ENCODE results near the gene DMPK.
"Not testable (repeated sequence)": the region's sequence is repeated elsewhere in the genome, so short reads cannot be mapped to it uniquely, and the experiment has no call there.

The DMPK gene

DNA sequence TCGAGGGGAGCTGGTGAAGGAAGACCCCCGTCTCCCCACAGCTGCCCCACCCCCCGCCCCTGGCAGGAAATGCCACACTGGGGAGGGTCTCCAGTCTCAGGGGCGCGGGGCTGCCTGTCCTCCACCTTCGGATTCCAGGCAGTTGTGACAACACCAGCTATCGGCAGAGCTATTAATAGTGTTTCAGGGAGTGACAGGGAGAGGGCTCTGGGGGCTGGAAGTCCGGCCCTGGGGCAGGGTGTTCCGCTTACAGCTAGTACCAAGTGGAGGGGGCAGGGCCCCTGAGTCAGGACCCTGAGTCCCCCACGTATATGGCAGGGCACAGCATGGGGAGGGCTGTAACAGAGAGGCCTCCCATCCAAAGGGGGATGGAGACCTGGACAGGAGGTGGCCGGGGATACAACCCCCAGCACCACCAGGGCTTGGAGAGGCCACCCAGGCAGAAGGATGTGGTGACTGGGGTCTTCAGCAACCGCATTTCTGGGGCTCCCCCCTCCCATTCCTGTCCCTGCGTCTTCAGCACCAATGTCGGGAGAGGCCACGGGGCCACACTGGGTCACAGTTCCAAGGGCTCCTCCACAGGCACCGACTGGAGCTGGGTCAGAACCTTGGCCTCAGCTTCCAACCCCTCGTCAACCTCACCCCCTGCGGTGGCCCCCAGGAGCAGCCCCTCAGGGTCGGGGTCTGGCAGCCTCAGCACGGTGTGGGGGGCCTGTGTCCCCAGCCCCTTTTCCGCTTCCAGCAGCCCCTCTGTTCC, 17.2 kb downstream of the DMPK start:
- H3K36me3 Mint-ChIP-seq (ENCODE audit: low read depth) = no peaks in the 10 kb centered on the region
- H3K27me3 Mint-ChIP-seq (ENCODE audit: low read depth) = peaks cover 17% of the 10 kb centered on the region
- H3K27ac Mint-ChIP-seq = no peak overlapping the region
- H3K4me1 Mint-ChIP-seq (ENCODE audit: low read depth) = peaks cover 7% of the 10 kb centered on the region
- no peak overlapping the region for H3K4me3 Mint-ChIP-seq
- no peak for DNase-seq (ENCODE audit: low spot score)
- no peaks in the 10 kb centered on the region for H3K9me3 Mint-ChIP-seq

DNA sequence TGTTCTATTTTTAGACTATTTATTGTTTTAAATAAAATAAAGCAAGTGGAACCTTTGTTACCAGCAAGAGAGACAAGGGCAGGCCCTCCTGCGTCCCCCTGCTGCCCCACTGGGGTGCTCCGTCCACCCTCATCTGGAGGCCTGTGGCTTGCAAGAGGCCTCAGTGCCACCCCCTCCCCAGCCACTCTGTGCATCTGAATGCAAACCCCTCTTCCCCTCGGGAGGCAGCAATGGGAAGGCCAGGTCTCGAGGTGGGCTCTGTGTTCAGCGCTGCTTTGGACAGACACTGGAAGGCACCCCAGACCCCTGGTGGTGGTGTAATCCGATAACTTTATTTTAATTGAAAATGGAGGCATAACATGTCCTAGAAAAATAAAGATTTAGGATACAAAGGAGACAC, 17.8 kb downstream of the DMPK start:
- Mint-ChIP-seq H3K4me3 (no peak overlapping the region), H3K27me3 (ENCODE audit: low read depth) (peaks cover 17% of the 10 kb centered on the region), H3K4me1 (ENCODE audit: low read depth) (peaks cover 3% of the 10 kb centered on the region), H3K27ac (no peak overlapping the region), H3K9me3 (no peaks in the 10 kb centered on the region), H3K36me3 (ENCODE audit: low read depth) (no peaks in the 10 kb centered on the region)
- no peak for DNase-seq (ENCODE audit: low spot score)

DNA sequence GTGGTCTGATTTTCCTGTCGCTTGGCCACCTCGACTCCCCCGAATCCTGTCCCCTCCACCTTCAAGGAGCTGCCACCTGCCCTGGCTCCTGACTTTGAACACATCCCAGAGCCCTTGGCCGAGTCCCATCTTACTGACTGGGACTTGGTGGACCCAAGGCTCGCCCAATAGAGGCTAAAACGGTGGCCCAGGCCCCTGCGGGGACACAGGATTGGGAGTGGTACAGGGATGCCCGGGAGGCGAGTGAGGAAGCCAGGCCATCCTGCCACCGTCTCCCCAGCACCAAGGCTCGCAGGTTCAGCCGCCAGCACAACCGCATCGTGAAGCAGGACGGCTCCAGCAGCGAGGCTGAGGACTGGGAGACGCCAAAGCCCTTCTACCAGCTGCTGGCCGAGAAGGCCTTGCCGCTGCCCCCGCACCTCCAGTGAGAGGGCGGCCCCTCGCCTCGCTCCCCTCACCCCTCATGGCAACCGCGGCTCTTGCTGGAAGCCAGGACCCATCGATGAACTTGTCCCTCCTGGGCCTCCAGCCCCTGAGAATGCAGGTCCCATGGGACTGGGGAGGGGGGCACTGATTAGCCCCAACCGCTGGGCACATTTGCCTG, 18.5 kb downstream of the DMPK start:
- Mint-ChIP-seq H3K36me3 (ENCODE audit: low read depth) (no peaks in the 10 kb centered on the region), H3K4me1 (ENCODE audit: low read depth) (peaks cover under 1% of the 10 kb centered on the region), H3K27me3 (ENCODE audit: low read depth) (peaks cover 15% of the 10 kb centered on the region), H3K9me3 (no peaks in the 10 kb centered on the region), H3K27ac (no peak overlapping the region), H3K4me3 (no peak overlapping the region)
- no peak for DNase-seq (ENCODE audit: low spot score)

DNA sequence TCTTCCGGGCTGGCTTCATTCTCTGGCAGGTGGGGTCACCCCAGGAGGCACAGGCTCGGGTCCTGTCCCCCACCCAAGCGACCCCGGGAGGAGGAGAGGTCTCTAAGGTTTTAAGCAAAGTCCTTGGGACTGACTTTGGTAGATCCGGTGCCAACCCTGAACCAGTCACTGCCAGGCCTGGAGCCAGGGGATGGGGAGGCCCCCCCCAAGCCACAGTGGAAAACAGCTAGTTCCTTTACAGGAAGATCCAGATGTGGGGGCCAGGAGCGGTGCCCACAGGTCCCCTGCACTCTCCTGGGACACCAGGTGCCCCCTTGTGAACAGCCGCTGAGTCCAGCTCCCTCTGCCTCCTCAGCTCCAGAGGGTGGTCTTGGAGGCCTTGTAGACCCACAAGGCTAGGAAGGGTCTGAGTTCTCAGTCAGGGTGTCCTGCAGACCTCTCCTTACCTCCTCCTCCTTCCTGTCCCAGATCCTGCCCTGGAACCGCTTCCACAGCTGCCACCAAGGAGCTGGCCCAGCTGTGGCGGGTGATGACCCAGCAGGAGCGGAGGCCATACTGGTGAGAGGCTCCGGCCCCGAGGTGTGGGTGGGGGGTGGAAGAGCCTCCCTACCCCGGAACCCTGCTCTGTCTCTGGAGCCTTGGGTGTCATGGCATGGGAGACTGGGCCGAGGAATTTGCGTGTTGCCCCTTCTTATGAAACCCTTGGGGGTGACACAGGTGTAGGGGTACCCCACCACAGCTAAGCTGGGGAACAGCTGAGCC, 19.2 kb downstream of the DMPK start:
- peaks cover 14% of the 10 kb centered on the region for H3K27me3 Mint-ChIP-seq (ENCODE audit: low read depth)
- H3K27ac Mint-ChIP-seq = no peak overlapping the region
- no peaks in the 10 kb centered on the region for H3K9me3 Mint-ChIP-seq

DNA sequence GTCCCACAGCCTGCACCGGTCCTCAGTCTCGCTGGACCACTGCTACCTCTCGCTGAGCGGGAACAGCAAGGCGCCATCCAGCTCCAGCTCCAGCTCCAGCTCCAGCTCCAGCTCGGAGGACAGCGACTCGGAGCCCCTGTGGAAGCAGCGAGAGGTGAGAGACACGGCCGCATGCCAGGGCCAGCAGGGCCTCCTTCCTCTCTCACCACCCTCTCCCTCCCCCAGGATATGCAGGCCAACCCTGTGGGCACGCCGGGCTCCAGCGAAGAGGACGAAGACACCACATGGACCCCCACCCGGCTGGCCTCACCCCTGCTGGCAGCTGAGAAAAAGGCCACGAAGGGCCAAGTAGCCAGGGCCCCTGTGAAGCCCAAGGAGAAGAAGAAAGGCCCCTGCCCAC, 20.6 kb downstream of the DMPK start:
- Mint-ChIP-seq H3K36me3 (ENCODE audit: low read depth) (no peaks in the 10 kb centered on the region), H3K4me3 (no peak overlapping the region), H3K4me1 (ENCODE audit: low read depth) (no peaks in the 10 kb centered on the region), H3K9me3 (no peaks in the 10 kb centered on the region), H3K27ac (no peak overlapping the region), H3K27me3 (ENCODE audit: low read depth) (peaks cover 10% of the 10 kb centered on the region)
- no peak for DNase-seq (ENCODE audit: low spot score)

More for the DNA sequence above, 19.2 kb downstream of the DMPK start:
- DNase-seq (ENCODE audit: low spot score) = no peak
- Mint-ChIP-seq H3K4me3 (no peak overlapping the region), H3K36me3 (ENCODE audit: low read depth) (no peaks in the 10 kb centered on the region), H3K4me1 (ENCODE audit: low read depth) (no peaks in the 10 kb centered on the region)

DNA sequence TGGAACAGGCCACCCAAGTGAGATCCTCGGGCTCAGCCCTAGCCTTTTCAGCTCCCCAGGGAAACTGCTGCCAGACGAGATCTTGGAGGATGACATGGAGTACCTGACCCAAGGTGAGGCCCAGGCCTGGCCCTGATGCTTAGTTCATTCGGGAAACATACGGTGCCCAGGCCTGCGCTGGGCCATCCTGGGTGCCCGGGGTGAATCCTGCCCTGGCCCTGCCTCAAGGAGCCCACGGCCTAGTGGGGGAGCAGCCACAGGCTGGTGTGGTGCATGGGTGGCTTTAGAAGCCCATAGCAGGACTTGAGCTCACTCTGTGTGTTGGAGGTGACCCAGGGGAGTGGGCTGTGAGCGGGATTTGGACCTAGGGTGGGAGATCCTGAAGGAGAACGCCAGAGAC, 23.4 kb downstream of the DMPK start:
- Mint-ChIP-seq H3K36me3 (ENCODE audit: low read depth) (no peaks in the 10 kb centered on the region), H3K4me1 (ENCODE audit: low read depth) (no peaks in the 10 kb centered on the region), H3K9me3 (no peaks in the 10 kb centered on the region), H3K27ac (no peak overlapping the region), H3K27me3 (ENCODE audit: low read depth) (peaks cover 4% of the 10 kb centered on the region), H3K4me3 (no peak overlapping the region)
- no peak for DNase-seq (ENCODE audit: low spot score)

DNA sequence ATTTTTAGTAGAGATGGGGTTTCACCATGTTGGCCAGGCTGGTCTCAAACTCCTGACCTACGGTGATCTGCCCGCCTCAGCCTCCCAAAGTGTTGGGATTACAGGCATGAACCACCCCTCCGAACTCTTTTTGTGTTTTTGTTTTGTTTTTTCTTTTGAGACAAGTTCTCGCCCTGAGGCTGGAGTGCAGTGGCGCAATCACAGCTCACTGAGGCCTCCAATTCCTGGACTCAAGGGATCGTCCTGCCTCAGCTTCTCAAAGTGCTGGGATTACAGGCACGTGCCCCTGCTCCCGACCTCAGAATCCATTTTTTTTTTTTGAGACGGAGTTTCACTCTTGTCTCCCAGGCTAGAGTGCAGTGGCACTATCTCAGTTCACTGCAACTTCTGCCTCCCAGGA, 24.6 kb downstream of the DMPK start:
- H3K36me3 Mint-ChIP-seq (ENCODE audit: low read depth) = no peaks in the 10 kb centered on the region
- H3K4me1 Mint-ChIP-seq (ENCODE audit: low read depth) = no peaks in the 10 kb centered on the region
- H3K4me3 Mint-ChIP-seq = no peak overlapping the region
- peaks cover 4% of the 10 kb centered on the region for H3K27me3 Mint-ChIP-seq (ENCODE audit: low read depth)
- H3K9me3 Mint-ChIP-seq = no peaks in the 10 kb centered on the region
- no peak for DNase-seq (ENCODE audit: low spot score)
- H3K27ac Mint-ChIP-seq = no peak overlapping the region

DNA sequence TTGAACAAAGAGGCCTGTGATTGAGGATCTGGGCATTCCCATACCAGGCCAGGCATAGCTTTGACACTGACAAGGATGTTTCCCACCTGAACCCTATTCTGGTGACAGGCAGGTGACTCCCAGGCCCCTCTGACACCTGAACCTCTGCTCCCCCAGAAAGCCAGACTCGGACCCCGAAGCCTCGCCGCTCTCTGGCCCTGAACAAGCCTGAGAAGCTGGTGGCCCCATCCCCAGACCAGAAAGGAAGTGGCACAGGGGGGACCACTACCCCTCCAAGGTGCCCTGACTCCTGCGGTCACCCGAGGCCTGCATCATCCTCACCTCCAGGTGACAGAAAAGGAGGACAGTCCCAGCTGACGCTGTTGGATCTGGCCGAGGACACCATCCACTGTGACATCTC, 28.0 kb downstream of the DMPK start:
- DNase-seq (ENCODE audit: low spot score) = no peak
- no peak overlapping the region for H3K27ac Mint-ChIP-seq
- no peaks in the 10 kb centered on the region for H3K4me1 Mint-ChIP-seq (ENCODE audit: low read depth)
- H3K27me3 Mint-ChIP-seq (ENCODE audit: low read depth) = peaks cover 4% of the 10 kb centered on the region
- no peak overlapping the region for H3K4me3 Mint-ChIP-seq
- H3K9me3 Mint-ChIP-seq = no peaks in the 10 kb centered on the region
- no peaks in the 10 kb centered on the region for H3K36me3 Mint-ChIP-seq (ENCODE audit: low read depth)

DNA sequence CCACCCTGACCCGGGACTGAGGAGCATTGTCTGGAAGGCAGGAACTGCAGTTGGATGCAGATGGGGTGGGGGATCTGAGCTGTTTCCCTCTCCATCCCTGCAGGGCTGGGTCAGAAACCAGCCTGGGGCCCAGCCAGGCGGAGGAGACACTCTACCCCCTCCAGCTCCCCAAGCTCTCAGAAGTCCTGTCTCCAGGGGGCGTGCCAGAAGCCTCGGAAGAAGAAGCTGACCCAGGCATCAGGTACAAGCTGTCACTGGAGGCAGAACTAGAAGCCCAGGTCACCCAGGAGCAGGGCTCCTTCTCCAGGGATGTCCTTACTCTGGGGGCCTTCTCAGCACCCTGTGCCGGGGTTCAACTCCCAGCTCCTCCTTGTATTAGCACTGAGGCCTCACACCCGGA, 28.7 kb downstream of the DMPK start:
- H3K4me3 Mint-ChIP-seq = no peak overlapping the region
- no peaks in the 10 kb centered on the region for H3K36me3 Mint-ChIP-seq (ENCODE audit: low read depth)
- H3K9me3 Mint-ChIP-seq = no peaks in the 10 kb centered on the region
- peaks cover 4% of the 10 kb centered on the region for H3K27me3 Mint-ChIP-seq (ENCODE audit: low read depth)
- no peak for DNase-seq (ENCODE audit: low spot score)
- no peak overlapping the region for H3K27ac Mint-ChIP-seq
- no peaks in the 10 kb centered on the region for H3K4me1 Mint-ChIP-seq (ENCODE audit: low read depth)

DNA sequence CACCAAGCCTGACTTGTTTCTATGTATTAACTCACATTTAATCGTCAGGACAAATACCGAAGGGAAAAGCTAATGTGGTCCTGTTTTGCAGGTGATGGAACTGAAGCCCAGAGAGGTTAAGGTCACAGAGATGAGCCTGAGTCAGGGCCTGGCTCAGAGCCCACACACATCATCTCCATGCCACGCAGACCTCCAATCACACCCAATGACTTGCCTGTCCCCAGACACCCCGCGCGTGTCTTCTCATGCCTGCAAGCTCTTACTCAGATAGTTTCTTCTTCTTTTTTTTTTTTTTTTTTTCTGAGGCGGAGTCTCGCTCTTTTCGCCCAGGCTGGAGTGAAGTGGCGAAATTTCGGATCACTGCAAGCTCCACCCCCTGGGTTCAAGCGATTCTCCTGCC, 29.7 kb downstream of the DMPK start:
- Mint-ChIP-seq H3K36me3 (ENCODE audit: low read depth) (no peaks in the 10 kb centered on the region), H3K27me3 (ENCODE audit: low read depth) (peaks cover 4% of the 10 kb centered on the region), H3K4me1 (ENCODE audit: low read depth) (no peaks in the 10 kb centered on the region), H3K27ac (no peak overlapping the region), H3K9me3 (no peaks in the 10 kb centered on the region), H3K4me3 (no peak overlapping the region)
- no peak for DNase-seq (ENCODE audit: low spot score)

DNA sequence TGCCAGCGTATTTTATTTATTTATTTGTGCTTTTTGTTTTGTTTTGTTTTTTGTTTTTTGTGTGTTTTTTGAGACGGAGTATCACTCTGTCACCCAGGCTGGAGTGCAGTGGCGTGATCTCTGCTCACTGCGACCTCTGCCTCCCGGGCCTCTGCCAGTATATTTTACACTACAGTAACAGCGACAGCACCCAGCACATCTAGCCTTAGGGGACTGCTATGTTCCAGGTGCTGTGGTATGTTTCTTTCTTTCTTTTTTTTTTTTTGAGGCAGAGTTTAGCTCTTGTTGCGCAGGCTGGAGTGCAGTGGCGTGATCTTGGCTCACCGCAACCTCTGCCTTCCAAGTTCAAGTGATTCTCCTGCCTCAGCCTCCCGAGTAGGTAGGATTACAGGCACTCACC, 30.8 kb downstream of the DMPK start:
- not testable (repeated sequence) for H3K4me3 Mint-ChIP-seq; H3K9me3 Mint-ChIP-seq; H3K4me1 Mint-ChIP-seq (ENCODE audit: low read depth); H3K27me3 Mint-ChIP-seq (ENCODE audit: low read depth); H3K27ac Mint-ChIP-seq; H3K36me3 Mint-ChIP-seq (ENCODE audit: low read depth); DNase-seq (ENCODE audit: low spot score)

DNA sequence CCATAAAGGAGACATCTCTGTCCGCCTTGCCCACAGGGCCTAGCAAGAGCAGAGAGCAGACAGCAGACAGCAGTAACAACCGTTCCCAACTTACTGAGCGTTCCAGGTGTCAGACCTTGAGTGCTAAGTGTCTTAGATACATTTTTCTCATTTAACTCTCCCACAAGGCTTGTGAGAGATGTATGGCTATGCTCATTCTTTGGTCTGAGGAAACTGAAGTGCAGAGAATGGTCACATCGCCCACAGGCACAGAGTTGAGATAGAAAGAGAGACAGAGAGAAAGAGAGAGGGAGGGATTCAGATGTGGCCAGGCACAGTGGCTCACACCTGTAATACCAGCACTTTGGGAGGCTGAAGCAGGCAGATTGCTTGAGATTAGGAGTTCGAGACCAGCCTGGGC, 34.8 kb downstream of the DMPK start:
- H3K4me3 Mint-ChIP-seq = no peak overlapping the region
- no peak for DNase-seq (ENCODE audit: low spot score)
- H3K9me3 Mint-ChIP-seq = no peaks in the 10 kb centered on the region
- H3K36me3 Mint-ChIP-seq (ENCODE audit: low read depth) = no peaks in the 10 kb centered on the region
- H3K27me3 Mint-ChIP-seq (ENCODE audit: low read depth) = peaks cover 24% of the 10 kb centered on the region
- no peak overlapping the region for H3K27ac Mint-ChIP-seq
- H3K4me1 Mint-ChIP-seq (ENCODE audit: low read depth) = no peaks in the 10 kb centered on the region

DNA sequence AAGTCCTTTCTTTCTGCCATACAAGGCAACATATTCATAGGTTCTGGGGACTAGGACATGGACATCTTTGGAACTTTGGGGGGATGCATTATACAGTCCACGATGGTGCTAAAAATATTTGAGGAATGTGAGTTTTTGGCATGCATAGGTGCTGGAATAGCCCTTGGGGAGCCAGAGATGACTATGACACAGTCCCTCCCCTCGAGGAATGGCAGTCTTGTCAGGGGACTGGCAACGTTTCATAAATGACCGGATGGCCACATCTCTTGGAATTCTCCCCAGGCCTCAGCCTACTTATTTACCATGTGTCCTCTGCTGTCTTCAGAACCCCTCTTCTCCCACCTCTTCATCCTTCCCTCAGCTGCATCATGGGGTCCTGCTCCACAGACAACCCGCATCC, 35.4 kb downstream of the DMPK start:
- Mint-ChIP-seq H3K9me3 (no peaks in the 10 kb centered on the region), H3K27me3 (ENCODE audit: low read depth) (peaks cover 28% of the 10 kb centered on the region), H3K4me1 (ENCODE audit: low read depth) (no peaks in the 10 kb centered on the region), H3K36me3 (ENCODE audit: low read depth) (no peaks in the 10 kb centered on the region), H3K27ac (no peak overlapping the region), H3K4me3 (no peak overlapping the region)
- no peak for DNase-seq (ENCODE audit: low spot score)

DNA sequence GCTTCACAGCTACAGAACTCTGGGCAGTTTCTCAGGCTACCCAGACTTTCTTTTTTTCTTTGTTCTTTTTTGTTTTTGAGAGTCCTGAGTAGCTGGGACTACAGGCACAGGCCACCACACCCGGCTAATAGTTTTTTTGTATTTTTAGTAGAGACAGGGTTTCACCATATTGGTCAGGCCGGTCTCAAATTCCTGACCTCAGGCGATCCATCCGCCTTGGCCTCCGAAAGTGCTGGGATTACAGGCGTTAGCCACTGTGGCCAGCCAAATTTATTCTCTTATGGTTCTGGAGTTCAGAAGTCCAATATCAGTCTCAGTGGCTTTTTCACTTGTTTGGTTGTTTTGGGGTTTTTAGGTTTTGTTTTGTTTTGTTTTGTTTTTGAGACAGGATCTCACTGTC, 36.7 kb downstream of the DMPK start:
- H3K27me3 Mint-ChIP-seq (ENCODE audit: low read depth) = peaks cover 28% of the 10 kb centered on the region
- no peaks in the 10 kb centered on the region for H3K4me1 Mint-ChIP-seq (ENCODE audit: low read depth)
- H3K4me3 Mint-ChIP-seq = no peak overlapping the region
- H3K27ac Mint-ChIP-seq = no peak overlapping the region
- no peaks in the 10 kb centered on the region for H3K9me3 Mint-ChIP-seq
- no peaks in the 10 kb centered on the region for H3K36me3 Mint-ChIP-seq (ENCODE audit: low read depth)
- DNase-seq (ENCODE audit: low spot score) = no peak

All from T-helper 2 cell treated with Interferon-gamma antibody and Interleukin-4, amounts not matched to agents 5 μg/mL and 100 μg/mL, for 36 hours (primary cell).